AG09319 (cell line): Measurements from ENCODE around the gene CFAP97D1.
A peak's percentile ranks its signal among the peaks of the same experiment; 100 is the strongest.

ENCODE experiments used
- DNase-seq: peaks from one replicate; pipeline ENCODE4 v3.0.0-alpha.2; 2010; ENCODE audit warnings: low read depth; ENCODE audit errors: extremely low read depth
- TF ChIP-seq, protein P1 (sequence below): IDR thresholded peaks from 2 replicates; pipeline ENCODE4 v1.5.1; 2011; ENCODE audit warnings: low read depth, mild to moderate bottlenecking, inconsistent platforms, low read length, moderate library complexity

Gene CFAP97D1

DNA sequence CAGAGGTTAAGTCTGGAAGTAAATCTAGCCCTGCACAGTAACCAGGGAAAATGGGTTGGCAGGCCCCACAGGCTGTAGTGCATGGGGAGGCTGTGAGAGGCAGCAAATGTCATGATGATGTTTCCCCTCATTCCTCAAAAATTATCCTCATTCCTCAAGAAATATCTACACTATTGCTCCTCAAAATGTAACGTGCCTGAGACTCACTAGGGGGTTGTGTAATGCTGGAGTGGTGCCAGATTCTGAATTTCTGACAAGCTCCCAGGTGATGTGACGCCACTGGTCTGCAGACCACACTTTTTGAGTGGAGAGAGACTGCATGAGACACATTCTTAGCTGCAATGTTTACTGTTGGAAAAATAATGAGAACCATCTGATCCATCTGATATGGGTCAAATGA, 53.9 kb downstream of the CFAP97D1 start:
- TF ChIP-seq, protein P1, sequence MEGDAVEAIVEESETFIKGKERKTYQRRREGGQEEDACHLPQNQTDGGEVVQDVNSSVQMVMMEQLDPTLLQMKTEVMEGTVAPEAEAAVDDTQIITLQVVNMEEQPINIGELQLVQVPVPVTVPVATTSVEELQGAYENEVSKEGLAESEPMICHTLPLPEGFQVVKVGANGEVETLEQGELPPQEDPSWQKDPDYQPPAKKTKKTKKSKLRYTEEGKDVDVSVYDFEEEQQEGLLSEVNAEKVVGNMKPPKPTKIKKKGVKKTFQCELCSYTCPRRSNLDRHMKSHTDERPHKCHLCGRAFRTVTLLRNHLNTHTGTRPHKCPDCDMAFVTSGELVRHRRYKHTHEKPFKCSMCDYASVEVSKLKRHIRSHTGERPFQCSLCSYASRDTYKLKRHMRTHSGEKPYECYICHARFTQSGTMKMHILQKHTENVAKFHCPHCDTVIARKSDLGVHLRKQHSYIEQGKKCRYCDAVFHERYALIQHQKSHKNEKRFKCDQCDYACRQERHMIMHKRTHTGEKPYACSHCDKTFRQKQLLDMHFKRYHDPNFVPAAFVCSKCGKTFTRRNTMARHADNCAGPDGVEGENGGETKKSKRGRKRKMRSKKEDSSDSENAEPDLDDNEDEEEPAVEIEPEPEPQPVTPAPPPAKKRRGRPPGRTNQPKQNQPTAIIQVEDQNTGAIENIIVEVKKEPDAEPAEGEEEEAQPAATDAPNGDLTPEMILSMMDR: no peak
- DNase-seq: peak; percentile 54
